ENCODE measurements around the gene TSPEAR. TPM values are rescaled to one million over a fixed set of nuclear protein-coding genes. Genes with fewer than 3 reads are reported as not detected.
"Not testable (repeated sequence)": the region's sequence is repeated elsewhere in the genome, so short reads cannot be mapped to it uniquely, and the experiment has no call there.

The TSPEAR gene
- total RNA-seq, 4 donors from 2014 or later, result 0.19 TPM; not detected in 3

DNA sequence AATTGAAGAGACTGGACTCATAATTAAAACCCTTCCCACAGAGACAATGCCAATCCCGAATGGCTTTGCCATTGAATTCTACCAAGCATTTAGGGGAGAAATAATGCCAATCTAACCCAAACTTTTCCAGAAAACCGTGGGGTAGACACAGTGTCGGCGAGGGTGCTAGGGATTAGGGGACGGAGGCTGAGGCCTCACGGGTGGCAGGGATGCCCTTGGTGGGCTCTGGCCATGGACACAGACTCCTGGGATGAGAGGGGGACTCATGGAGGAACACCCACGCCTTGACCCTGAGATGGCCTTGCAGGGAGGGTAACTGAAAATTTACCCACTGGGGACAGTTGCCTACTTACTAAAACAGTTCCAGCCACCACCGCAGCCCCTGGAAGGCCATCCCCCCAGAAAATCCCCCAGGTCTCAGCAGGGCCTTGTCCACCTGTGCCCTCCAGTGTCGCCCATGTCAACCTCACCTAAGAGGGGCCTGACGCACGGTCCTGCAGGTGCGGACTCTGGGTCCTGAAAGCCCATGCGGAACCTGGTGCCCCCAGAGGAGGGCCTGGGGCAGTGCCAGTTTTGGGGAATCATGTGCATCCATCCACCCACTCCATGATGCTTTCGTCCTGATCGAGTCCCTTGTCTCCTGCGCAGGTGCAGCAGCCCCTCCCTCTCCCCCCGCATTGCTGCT, 132.9 kb downstream of the TSPEAR start:
- TF ChIP-seq, protein P1, sequence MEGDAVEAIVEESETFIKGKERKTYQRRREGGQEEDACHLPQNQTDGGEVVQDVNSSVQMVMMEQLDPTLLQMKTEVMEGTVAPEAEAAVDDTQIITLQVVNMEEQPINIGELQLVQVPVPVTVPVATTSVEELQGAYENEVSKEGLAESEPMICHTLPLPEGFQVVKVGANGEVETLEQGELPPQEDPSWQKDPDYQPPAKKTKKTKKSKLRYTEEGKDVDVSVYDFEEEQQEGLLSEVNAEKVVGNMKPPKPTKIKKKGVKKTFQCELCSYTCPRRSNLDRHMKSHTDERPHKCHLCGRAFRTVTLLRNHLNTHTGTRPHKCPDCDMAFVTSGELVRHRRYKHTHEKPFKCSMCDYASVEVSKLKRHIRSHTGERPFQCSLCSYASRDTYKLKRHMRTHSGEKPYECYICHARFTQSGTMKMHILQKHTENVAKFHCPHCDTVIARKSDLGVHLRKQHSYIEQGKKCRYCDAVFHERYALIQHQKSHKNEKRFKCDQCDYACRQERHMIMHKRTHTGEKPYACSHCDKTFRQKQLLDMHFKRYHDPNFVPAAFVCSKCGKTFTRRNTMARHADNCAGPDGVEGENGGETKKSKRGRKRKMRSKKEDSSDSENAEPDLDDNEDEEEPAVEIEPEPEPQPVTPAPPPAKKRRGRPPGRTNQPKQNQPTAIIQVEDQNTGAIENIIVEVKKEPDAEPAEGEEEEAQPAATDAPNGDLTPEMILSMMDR (IDR thresholded peaks at IDR 0.05), result no peak
- DNase-seq (ENCODE audit: low spot score), result no peak
- no peak for ATAC-seq (ENCODE audit: low FRiP score)

DNA sequence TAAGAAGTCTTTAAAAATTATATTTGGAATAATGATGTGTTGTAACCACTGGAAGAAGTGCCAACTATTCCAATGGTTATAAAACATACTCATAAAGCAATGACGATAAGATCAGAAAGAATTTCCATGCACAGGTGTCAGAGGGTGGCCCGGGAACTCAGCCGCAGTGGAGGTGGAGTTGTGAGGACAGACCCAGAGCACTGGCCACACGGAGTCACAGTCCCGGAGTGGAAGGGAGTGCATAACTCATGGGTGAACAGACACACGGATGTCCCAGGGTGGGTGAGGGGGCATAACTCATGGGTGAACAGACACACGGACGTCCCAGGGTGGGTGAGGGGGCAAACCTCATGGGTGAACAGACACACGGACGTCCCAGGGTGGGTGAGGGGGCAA, 135.3 kb downstream of the TSPEAR start:
- ATAC-seq (ENCODE audit: low FRiP score) (no peak), DNase-seq (ENCODE audit: low spot score) (no peak)
- TF ChIP-seq, protein P1 (IDR thresholded peaks at IDR 0.05), result no peak

DNA sequence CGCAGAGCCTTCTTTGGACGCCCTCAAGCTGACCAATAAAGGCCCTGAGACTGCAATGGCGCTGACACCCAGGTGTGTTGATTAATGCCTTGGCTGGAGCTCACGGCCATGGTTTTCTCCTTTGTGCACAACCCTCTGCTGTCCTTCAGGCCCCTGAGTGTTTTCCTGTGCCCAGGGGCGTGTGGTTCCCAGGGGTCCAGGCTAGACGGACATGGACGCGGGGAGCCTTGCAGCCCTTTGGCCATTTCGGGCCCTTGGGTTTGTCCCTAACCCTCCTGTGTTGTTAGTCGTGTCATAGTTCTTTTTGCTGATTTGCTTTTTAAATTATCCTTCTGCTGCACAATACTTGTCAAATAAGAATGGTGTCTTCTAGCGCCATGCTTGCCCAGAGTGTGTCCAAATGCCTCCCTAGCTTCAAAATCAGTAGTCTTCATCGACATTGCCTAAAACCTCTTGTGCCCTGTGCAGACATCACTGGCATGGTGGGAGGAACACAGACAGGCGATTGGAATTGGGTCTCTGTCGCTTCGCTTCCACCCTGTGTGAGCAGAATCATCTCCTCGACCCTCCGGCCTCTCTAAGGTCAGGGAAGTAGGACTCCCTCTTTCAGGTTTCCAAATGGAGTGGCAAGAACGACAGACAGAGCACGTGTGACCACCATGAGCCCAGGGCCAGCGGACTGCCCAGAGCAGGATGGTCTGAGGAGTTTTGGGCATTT, 135.9 kb downstream of the TSPEAR start:
- ATAC-seq (ENCODE audit: low FRiP score), result no peak
- DNase-seq (ENCODE audit: low spot score), result no peak
- TF ChIP-seq, protein P1 (IDR thresholded peaks at IDR 0.05), result no peak

DNA sequence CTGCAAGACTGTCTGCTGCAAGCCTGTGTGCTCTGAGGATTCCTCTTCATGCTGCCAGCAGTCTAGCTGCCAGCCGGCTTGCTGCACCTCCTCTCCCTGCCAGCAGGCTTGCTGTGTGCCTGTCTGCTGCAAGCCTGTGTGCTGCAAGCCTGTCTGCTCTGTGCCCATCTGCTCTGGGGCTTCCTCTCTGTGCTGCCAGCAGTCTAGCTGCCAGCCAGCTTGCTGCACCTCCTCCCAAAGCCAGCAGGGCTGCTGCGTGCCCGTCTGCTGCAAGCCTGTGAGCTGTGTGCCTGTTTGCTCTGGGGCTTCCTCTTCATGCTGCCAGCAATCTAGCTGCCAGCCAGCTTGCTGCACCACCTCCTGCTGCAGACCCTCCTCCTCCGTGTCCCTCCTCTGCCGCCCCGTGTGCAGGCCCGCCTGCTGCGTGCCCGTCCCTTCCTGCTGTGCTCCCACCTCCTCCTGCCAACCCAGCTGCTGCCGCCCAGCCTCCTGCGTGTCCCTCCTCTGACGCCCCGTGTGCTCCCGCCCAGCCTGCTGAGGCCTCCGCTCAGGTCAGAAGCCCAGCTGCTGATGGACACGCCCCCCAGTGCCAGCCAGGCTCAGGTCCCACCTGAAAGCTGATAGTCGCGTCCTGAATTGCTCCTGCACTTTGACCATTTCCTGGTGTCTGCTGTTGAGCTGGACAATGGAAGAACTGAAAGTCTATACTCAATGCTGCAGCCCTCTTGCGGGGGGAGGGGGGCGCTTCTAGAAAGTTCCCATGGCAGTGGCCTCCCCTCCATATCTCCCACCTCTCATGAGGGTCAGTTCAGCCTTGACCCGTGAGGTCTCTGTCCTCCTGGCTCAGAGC, 136.7 kb downstream of the TSPEAR start:
- TF ChIP-seq, protein P1 (IDR thresholded peaks at IDR 0.05), result no peak
- no peak for DNase-seq (ENCODE audit: low spot score)
- ATAC-seq (ENCODE audit: low FRiP score), result no peak

DNA sequence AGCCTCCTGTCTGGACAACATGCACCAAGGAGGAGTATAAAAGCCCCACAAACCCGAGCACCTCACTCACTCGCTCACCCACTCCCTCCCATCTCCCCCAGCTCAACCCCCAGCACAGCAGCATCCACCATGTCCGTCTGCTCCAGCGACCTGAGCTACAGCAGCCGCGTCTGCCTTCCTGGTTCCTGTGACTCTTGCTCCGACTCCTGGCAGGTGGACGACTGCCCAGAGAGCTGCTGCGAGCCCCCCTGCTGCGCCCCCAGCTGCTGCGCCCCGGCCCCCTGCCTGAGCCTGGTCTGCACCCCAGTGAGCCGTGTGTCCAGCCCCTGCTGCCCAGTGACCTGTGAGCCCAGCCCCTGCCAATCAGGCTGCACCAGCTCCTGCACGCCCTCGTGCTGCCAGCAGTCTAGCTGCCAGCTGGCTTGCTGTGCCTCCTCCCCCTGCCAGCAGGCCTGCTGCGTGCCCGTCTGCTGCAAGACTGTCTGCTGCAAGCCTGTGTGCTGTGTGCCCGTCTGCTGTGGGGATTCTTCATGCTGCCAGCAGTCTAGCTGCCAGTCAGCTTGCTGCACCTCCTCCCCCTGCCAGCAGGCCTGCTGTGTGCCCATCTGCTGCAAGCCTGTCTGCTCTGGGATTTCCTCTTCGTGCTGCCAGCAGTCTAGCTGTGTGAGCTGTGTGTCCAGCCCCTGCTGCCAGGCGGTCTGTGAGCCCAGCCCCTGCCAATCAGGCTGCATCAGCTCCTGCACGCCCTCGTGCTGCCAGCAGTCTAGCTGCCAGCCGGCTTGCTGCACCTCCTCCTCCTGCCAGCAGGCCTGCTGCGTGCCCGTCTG, 137.5 kb downstream of the TSPEAR start, which contains the start of gene KRTAP10-4:
TSS of gene KRTAP10-4 (plus strand) at position 100 of the 827 bp plus-strand sequence. CDS start at position 130, 30 bp downstream.
- not testable (repeated sequence) for DNase-seq (ENCODE audit: low spot score); ATAC-seq (ENCODE audit: low FRiP score)

DNA sequence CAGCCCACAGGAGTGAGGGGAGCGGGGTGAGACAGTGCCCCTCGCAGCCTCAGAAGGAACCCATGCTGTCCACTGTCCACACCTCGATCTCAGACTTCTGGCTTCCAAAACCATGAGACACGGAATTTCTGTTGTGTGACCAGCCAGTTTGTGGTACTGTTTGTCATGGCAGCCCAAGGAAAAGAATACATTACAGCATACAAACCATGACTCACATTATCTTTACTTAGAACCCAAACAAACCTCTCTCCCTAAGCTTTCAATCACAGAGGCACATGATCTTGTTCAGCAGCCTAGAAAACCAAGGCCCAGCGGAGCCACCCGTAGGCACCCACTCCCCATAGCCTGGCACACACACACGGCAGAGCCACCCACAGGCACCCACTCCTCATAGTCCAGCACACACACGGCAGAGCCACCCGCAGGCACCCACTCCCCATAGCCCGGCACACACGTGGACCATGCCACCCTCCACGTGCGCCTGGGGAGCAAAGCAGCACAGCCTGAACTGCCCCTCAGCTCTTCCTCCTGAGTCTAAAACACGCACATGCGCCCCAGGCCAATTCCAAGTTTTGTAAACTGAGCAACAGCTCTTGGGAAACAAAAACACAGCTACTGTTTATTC, 138.3 kb downstream of the TSPEAR start:
- TF ChIP-seq, protein P1 (IDR thresholded peaks at IDR 0.05), result no peak
- no peak for ATAC-seq (ENCODE audit: low FRiP score)
- DNase-seq (ENCODE audit: low spot score), result no peak
